MV-4-11 (cell line): Measurements from ENCODE around the gene ERC2.
"Not testable (repeated sequence)": the region's sequence is repeated elsewhere in the genome, so short reads cannot be mapped to it uniquely, and the experiment has no call there.

Experiments used
- DNase-seq: peaks from one replicate; lab custom pipeline; 2025; lab: John Stamatoyannopoulos, UW

ERC2 gene

DNA sequence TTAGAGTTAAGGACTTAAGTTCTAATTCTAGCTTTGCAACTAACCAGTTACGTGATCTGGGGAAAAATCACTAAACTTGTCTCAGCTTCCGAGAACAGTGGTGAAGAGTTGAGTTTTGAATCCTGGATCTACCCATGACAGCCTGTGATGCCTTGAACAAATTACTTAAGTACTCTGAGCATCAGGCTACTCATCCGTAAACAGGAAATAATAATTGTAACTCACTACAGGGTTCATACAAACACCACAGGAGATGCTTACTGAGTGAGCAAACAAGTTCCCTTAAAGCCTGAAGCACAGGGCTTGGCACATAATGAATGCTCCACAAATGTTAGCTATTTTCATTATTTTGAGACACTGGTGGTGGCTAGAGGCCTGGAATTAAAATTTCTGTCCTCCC, 158.8 kb downstream of the ERC2 start:
- no peak for DNase-seq

DNA sequence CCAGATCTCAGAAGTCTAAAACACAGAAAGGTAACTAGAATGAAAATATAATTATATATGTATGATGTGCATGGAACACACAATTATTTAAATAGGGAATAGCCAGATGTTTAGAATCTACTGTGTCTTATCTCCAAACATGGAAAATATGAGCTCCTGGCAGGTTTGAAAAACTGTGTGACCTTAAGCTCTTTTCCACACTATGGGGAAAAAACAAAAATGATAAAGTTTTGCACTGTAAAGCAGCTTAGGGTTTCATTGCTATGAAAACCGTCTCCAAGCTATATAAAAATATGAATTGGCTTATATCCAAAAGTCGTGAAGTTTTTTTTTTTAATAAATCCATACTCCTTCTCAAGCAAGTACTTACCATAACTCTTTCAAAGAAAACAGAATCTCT, 159.8 kb downstream of the ERC2 start:
- no peak for DNase-seq

DNA sequence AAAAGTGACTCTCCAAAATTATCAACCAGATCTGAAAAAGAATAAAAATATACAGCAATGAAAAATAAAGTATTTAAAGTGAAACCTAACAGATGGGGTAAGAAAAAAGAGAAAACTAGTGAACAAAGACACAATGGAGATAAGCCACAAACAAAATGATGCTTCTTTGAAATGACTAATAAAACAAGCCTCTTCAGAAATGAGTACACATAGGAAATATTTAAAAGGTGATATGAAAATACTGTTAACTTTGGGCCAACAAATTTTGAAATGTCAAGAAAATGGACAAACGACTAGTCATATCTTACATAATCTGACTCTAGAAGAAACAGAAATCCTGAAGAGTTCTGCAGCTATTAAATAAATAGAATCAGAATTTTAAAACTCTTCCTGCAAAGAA, 164.2 kb downstream of the ERC2 start:
- no peak for DNase-seq

DNA sequence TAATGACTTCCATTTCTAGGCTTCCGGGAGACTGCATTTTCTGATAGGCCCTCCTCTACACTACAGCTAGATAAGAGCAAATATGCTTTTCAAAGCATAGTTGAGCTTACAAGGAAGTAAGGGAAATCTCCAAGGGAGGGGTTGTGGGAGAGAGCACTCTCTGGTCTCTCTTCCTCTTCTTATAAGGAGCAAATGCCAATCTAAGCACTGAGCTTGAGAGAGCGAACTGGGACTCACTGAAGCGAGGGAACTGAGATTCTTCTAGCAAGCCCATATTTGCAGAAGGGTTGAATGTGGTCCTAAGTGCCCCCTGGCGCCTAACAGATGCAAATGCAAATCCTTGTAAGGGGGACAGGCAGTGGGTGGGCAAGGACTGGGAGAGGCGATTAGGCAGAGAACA, 164.8 kb downstream of the ERC2 start:
- peak; percentile 96 for DNase-seq

DNA sequence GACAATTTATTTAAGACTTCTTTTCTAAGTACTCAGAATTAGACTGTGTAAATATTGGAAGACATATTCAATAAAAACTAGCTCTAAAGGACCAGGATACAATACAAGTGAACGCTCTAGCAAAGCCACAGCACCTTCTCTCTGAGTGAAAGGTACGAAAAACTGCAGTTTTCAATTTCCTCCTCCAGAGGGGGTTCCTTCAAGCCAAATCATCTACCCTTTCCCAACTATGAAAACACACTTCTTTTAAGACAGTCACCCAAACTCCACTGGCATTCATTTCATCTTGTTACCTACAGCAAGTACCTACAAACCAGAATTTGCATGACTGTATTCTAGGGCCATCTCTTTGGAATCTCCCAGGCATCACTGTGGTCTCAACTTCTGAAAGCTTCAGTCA, 165.8 kb downstream of the ERC2 start:
- no peak for DNase-seq

DNA sequence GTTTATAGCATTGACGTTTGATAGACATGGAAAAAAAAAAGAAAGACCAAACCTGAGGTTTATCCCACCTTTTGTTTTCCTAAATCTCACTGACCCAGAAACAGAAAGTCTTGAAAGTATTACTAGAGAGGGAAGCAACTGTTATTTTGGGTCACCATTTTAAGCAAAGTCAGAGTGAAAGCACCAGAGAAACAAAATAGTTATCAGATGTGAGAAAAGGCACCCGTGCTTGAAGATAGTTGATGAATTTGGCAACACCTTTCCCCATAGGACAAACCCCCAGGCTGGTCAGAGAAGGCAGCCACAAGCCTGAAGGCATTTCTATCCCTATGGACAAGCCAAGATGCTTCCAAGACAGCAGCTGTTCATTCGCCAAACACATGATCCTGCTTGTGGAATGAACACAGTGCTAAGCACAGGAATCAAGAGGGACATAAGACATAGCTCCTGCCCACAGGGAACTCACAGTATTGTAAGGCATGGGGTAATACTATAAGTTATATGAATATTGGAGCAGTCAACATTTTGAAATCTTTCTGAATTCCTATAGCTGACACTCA, 170.9 kb downstream of the ERC2 start:
- DNase-seq, result no peak

DNA sequence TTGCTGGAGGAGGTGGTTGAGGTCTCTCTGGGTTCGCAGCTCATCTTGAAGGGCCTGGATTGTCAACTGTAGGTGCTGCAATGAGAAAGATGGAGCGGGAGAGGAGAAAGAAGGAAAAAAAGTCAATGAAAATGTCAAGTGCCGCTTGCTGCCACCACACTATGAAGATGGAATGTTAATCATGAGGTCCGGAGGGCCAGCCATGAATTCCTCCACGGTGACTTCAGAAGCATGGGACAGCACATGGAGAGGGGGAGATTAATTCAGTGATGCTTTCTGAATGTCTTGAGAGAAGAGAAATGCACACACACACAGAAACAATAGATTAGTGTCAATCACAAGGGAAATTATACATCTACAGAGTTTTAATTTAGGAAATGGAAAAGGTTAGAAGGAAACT, 171.9 kb downstream of the ERC2 start:
- DNase-seq, result no peak

DNA sequence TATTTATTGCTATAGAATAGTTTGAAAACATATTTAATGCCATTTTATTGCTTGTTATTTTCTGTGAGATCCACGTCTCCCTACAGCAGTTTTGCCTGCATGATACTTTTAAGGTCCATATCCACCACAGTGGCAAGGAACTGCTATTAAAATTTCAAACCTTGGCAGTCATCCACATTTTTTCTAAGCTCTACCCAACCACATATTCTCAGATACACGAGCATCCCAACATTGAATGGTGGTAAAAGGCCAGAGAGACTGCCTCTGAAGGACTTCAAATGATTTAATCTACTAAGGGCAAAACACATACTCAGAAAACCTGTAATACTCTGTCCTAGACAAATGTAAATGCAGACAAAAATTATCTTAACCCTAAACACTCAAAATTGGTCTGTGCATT, 173.1 kb downstream of the ERC2 start:
- no peak for DNase-seq

DNA sequence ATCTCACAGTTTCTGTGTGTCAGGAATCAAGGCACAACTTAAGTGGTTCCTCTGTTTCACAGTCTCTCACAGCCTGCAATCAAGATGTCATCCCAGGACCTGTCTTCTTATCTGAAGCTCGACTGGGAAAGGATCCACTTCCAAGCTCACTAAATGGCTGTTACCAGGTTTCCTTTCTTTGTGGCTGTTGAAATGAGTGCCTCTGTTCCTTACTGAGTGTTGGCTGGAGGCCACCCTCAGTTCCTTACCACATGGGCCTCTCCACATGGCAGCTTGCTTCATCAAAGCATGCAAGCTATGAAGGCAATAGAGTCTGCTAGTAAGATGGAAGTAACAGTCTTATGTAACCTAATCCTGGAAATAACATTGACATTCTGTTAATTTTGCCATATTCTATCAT, 174.0 kb downstream of the ERC2 start:
- no peak for DNase-seq

DNA sequence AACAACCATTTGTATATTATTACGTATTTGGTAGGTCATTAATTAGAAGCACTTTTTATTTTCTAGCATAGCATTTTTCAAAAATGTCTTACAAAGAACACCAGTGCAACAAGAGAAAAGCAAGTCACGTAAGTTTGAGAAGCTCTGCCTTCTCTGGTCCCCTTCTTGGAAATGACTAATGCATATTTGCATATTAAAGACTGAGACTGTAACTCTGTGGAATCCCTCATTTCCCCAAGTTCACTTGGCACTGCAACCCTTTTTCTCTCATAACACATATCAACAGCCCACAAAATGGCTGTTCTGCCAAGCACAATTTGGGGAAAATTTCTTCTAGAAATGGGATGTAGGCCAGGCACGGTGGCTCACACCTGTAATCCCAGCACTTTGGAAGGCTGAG, 176.3 kb downstream of the ERC2 start:
- no peak for DNase-seq

DNA sequence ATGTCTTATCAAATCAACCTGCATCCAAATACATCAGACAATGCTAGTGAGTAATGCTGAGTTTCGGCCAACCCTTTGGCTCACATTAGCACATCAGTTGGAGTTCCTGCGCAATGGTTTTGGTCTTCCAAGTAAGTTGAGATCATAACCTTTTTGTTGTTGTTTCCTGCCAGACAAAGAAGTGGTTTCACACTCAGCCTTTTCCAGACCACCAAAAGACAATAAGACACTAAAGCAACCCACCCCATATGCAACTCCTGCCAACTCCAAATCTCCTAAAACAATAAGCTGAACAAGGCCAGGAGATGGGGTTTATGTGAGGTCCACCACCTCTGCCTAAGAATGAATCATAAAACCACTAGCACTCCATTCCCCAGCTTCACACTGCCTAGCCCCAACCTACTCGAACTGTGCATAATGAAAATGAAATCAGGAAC, 177.0 kb downstream of the ERC2 start:
- peak; percentile 34 for DNase-seq

DNA sequence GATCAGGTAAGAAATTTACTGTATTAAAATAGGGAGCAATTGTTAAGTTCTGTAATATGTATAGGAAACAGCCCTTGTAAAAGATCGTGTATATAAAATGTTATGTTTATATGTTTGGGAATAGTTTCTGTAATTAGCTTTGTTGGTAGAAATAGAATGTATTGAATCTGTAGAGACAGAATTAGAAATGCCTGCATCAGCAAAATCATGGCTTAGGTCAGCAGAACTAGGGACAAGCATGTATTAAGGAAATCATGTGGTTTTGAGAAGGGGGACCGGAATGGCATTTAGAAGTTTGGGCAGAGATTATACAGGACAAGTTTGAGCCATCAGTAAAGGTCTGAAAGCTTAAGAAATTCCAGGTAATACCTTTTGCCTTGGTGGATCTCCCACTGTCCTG, 177.9 kb downstream of the ERC2 start:
- DNase-seq, result no peak

DNA sequence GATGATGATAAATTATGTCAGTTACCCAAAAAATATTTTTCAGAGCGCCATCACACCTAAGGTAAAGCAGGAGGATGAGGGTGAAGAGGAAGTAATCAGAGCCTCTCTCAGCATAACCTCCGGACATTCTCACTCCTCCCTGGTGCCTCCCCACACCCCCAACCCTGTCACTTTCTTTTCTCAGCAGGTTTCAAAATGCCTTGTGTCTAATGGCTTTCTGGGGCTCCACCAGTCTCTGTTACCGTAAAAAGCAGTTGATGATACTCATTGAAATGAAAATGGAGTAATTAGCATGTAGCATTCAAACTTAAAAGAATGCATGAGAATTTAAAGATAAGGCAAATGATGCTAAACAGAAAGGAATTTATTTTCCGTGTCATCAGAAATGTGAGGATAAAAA, 180.0 kb downstream of the ERC2 start:
- no peak for DNase-seq

DNA sequence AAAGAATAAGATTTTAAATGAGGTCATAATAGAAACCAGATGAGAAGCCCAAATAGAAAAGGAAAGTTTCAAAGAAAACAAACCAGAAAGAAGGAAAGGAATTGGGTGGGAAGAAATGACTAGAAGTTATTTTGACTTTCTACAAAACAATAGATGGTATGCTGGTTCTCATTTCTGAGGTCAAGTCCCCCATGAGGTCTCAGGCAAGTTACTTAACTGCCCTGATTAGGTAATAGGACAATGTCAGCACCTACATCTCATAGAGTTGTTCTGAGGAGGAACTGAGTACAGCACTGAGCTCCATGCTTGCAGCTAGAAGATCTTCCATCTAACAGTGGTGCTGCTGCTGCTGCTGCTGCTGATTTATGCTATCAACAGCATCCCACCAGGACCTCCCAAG, 185.9 kb downstream of the ERC2 start:
- DNase-seq, result no peak

DNA sequence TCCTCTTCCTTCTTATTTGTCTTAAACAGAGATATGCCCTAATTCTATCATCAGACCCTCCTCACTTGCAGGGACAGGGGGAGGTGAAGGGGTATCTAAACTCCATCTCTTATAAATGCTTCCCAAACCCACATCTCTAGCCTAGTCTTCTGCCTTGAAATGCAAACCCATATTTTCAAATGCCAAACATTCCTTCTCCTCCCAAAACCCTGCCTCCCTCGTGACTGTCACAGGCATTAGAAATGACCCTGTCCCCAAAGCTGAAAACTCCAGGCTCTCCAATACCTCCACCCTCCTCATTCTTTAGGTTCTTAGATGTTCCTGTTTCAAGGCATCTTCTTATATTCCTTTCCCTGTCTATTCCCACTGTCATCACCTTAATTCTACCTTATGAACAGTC, 191.0 kb downstream of the ERC2 start:
- no peak for DNase-seq

DNA sequence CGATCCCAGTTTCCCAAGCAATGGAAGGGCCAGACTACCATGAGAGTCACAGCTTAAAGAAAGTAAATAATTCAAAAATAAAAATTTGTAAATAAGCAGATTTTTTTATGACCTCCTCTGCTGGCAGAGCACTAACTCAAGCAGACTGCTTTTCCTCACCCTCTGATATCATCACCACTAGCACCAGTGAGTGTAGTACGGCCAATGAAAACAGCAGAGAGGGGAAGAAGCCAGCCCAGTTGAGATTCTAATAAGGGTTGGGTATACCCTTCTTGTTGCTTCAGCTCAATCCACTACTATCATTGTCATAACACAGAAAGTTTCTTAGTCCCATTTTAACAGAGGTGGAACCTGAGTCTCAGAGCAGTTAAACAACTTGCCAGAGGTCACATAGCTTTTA, 193.1 kb downstream of the ERC2 start:
- no peak for DNase-seq

DNA sequence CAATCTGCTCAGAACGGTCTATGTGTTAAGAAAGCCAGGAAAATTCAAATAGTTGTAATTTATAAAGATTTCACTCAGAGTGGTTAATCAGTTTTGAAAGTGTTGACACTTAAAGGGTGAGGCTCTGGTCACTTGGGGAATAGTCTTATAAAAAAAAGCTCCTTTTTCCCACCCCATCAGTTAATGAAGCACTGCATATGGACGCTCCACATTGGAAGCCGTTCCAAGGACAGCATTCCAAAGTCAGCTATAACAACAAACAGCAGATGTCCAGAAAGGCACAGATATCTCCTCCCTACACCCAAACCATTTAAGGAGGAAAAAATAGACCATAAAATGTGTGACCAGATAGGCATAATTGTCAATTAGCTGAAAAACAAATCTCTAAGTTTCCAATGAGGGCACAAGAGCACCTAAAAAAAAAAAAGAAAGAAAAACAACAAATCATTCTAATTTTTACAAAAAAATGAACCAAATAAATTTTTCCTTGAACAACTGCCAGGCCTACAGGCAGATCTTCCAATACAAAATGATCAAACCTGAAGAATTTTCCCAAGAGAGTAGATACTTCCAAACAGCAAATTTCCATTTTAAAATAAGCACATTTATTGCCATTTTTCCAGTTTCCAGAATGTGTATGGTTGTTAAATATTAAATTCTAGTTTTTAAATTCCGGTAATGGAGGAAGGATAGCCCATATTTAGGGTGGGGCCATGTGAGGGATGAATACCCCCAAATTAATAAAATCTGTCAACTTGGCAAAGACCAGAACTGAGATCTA, 198.3 kb downstream of the ERC2 start:
- DNase-seq, result no peak

DNA sequence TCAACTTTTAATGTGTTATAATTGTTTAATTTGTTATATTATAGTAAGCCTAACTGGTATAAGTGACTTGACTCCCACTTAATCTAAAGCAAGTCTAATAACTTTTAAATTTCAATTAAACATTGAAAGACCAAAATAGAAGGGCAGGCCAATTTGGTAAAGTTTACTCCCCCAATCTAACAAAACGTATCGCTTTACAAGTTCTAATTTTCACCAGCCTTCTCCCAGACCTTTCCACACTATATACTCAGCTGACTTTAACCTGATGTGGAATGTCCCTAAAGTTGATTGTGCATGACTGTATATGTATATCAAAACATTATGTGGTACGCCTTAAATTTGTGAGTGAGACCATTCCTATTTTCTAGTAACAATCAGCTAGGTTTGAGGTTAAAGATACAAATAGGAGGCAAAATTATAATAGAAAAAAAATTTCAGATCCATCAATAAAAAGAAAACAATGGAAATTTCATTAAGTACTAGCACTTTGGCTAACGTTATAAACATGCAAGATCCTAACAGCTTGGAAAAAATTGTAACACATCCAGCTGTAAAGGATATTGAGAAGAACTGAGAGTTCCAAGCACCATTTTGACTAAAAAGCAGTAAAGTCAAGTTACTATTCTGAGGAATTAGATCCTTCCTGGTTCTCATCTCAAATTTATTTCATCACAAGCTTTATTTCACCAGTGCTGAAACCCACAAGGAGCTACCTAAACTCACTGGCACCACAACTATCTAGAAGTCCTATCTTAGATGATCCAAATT, 199.5 kb downstream of the ERC2 start:
- no peak for DNase-seq

DNA sequence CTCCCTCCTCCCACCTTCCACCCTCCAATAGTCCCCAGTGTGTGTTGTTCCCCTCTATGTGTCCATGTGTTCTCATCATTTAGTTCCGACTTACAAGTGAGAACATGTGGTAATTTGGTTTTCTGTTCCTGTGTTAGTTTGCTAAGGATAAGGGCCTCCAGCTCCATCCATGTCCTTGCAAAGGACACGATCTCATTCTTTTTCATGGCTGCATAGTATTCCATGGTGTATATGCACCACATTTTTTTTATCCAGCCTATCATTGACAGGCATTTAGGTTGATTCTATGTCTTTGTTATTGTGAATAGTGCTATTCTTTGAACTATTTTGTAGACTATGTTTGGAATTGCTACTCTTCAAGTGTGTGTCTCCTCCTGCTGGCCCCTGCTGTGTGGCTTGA, 206.4 kb downstream of the ERC2 start:
- DNase-seq, result not testable (repeated sequence)

DNA sequence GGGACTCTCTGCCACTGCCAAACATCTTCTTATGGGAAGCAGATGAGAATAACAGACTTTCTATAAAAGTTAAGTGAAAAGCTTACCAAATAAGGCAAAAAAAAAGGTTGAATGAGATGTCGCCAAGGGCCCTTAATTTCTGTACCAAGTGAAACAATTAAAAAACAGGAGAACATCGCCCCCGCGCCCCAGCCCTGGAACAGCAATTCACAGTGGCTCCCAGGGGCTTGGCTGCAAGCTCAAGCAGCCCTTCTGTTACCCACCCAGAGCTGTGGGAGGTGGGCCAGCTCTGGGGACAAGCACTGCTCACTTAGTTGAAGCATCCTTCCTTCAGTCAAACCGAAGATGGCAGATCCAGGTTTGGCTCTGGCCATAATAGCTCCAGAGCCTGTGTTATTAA, 208.0 kb downstream of the ERC2 start:
- DNase-seq, result no peak

DNA sequence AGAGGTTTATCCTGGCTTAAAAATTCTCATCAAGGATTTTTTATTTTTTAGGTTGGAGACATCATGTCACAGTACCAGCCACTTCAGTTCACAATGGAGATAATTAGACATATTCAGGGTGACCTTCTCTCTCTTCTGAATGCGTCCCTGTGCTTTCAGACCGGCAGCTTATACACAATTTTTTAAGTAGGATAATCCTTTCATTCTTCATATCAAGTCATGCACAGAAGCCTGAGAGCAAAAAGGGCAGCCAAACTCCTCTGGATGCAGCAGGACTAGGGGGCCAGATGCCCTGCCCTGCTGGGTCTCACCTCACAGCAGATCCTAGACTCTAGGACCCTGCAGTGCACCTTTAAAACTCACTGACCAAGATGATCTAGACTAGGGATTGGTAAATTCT, 210.4 kb downstream of the ERC2 start:
- DNase-seq, result no peak

DNA sequence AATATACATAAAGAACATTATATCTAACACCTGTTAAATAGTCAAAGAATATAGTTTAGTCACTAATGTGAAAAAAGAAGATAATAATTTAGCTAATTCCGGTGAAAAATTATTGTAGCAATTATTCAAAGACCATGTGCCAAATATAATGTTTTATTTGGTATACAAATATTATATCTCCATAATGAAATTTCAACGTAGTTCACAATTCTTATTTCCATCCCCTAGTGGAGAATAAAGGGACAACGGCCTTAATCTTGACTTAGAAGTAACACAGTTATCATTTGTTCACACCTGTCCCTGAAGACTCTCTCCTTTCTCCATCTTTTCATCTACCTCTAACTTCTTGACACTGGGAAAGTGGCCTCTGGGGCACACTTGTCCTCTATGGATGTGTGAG, 213.4 kb downstream of the ERC2 start:
- no peak for DNase-seq

DNA sequence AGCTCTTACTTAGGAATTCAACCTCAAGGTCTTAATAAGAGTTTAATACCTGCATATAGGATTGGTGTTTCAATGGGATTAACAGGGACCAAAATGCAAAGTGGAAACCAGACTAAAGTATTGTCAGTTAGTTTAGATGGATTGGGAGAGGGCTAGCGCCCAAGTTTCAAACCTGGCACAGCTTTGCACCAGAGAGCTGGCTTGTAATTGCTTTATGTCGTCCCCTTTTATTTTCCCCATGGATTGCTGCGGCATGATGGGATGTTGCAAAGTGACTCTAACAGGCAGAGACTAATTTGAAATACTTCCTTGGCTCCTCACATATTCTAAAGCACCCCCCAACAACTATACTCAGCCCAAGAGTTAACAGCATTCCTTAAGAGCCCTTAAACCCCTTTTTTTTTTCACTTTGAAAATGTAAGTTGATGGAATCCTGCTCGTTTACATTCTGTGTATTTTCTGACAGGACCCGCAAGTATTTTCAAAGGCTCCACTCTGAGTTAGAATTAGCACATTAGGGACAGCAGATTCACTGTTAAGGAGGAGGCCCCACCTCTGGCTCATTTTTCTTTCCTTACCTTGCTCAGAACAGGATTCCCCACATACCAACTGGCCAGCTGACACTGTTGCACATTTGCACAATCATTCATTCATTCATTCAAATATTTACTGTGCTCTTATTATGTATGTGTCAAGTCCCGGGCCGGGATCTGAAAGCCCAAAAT, 214.2 kb downstream of the ERC2 start:
- DNase-seq, result no peak
